Measurements from ENCODE around the gene MSN.

GRCh38 chrX:65697211-65697641 is 29.8 kb downstream of the MSN start:
- TF ChIP-seq CTCF (IDR thresholded peaks at IDR 0.05) (no peak), POLR2AphosphoS5 (IDR thresholded peaks at IDR 0.05) (no peak), POLR2A (IDR thresholded peaks at IDR 0.05) (no peak)

All from transverse colon (tissue), 4 donors.